OCI-LY7 (cell line): ENCODE measurements around the gene C1QA.

Source experiments
- CTCF ChIP-seq: fragments of 200-600 bp; sonication (generic); conservative IDR thresholded peaks from 2 replicates; pipeline ENCODE4 v1.5.1; 2014; ENCODE audit warnings: mild to moderate bottlenecking, antibody characterized with exemption, low read length, moderate library complexity, mixed read lengths
- EZH2phosphoT487 ChIP-seq: fragments of 200-600 bp; sonication (generic); IDR thresholded peaks from 2 replicates; pipeline ENCODE4 v1.6.1; 2018; ENCODE audit warnings: low read depth, borderline replicate concordance, mild to moderate bottlenecking, mixed run types, antibody characterized with exemption, low read length, moderate library complexity, mixed read lengths

GRCh38 chr1:22600817-22601605 is 35.4 kb upstream of the C1QA start:
- TF ChIP-seq CTCF (no peak), EZH2phosphoT487 (no peak)
